HG02588 (cell line): ENCODE measurements around the gene EWSR1.

Experiments used
- ATAC-seq: cut with Tn5 transposase; IDR thresholded peaks from one replicate; pipeline ENCODE4 v1.9.1; 2021; ENCODE audit warnings: mild to moderate bottlenecking, moderate library complexity; ENCODE audit not compliant: unreplicated experiment

EWSR1 gene

GRCh38 chr22:29302681-29303465, 34.8 kb downstream of the EWSR1 start:
- ATAC-seq, result no peak

- no peak for ATAC-seq
Observed at GRCh38 chr22:29305836-29306174, 37.7 kb downstream of the EWSR1 start.

- no peak for ATAC-seq
Observed at GRCh38 chr22:29306175-29306834, 38.2 kb downstream of the EWSR1 start, which contains the start of gene GAS2L1. Gene GAS2L1, plus strand, starts transcription at chr22:29306650. Its CDS starts 1,456 bp downstream, at chr22:29308106.

- ATAC-seq, result no peak
Observed at GRCh38 chr22:29306835-29307595, 38.9 kb downstream of the EWSR1 start.

- ATAC-seq, result no peak
Observed at GRCh38 chr22:29307596-29308147, 39.6 kb downstream of the EWSR1 start.

GRCh38 chr22:29308148-29308790, 40.2 kb downstream of the EWSR1 start:
- no peak for ATAC-seq

- ATAC-seq, result no peak
Observed at GRCh38 chr22:29308791-29309262, 40.8 kb downstream of the EWSR1 start.

- no peak for ATAC-seq
Observed at GRCh38 chr22:29309332-29310064, 41.4 kb downstream of the EWSR1 start.

GRCh38 chr22:29310065-29310862, 42.2 kb downstream of the EWSR1 start:
- no peak for ATAC-seq

GRCh38 chr22:29310863-29311339, 42.8 kb downstream of the EWSR1 start:
- no peak for ATAC-seq

GRCh38 chr22:29311464-29312217, 43.6 kb downstream of the EWSR1 start:
- ATAC-seq, result no peak

GRCh38 chr22:29312218-29313125, 44.4 kb downstream of the EWSR1 start:
- no peak for ATAC-seq

- ATAC-seq, result no peak
Observed at GRCh38 chr22:29313126-29313575, 45.1 kb downstream of the EWSR1 start.

- no peak for ATAC-seq
Observed at GRCh38 chr22:29313576-29314466, 45.8 kb downstream of the EWSR1 start.

- no peak for ATAC-seq
Observed at GRCh38 chr22:29314537-29315285, 46.6 kb downstream of the EWSR1 start.
